HG03139 (cell line): ENCODE measurements around the gene BCOR.

ENCODE experiments used
- ATAC-seq: cut with Tn5 transposase; IDR thresholded peaks from one replicate; pipeline ENCODE4 v1.9.1; 2021; ENCODE audit not compliant: unreplicated experiment

The BCOR gene

GRCh38 chrX:40099055-40099958, 1.5 kb upstream of the BCOR start:
- no peak for ATAC-seq

DNA sequence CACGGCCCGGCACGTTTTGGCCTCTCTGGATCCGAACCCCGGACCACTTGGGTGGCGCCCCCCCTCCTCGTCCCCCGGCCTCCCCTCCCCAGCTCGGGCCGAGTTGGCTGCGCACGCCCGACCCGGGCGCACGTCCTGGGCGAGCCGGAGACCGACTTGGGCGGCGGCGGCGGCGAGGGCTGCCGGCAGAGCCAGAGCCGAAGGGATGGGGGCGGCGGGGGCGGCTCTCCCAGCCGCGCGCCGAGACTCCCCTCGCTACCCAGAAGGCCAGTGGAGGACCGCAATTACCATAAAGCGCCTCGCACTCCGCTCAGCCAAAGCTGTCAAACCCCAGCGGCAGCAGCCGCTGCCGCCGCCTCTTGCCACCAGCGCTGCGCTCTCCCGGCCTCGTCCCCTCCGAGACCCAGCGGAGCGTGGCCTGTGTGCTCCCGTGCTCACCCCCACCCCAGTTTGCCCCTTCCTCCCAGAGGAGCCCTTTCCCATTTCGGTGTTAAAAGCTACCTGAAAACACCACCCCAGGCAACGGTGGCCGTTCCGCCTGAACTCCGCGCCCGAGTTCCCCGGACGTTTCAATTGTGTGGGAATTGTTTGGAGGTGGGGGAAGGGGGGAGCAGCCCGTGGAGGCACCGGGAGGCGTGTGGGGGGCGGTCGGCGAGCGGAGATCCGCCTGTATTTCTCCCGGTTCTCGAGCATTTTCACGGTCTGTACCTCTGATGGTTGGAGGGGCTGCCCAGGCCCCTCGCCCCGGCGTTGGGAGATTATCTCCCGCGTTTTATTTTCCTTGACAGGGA, 701 bp upstream of the BCOR start:
- ATAC-seq: no peak

DNA sequence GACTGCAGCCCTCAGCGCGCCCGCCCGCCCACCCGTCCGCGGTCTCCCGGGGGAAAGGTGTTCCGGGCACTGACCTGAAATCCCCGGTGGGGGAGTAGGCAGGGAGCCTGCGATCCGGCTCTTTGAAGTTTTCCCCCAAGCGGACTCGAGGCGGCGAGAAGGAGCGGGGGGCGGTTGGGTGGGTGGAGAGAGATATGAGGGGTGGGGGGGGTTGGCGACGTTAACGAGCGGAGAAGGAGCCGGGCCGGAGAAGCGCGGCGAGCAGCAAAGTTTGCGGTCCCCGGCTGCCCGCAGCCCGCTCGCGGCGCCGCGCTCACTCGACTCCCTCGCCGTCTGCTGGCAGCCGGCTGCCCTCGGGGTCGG, 636 bp downstream of the BCOR start:
- no peak for ATAC-seq

DNA sequence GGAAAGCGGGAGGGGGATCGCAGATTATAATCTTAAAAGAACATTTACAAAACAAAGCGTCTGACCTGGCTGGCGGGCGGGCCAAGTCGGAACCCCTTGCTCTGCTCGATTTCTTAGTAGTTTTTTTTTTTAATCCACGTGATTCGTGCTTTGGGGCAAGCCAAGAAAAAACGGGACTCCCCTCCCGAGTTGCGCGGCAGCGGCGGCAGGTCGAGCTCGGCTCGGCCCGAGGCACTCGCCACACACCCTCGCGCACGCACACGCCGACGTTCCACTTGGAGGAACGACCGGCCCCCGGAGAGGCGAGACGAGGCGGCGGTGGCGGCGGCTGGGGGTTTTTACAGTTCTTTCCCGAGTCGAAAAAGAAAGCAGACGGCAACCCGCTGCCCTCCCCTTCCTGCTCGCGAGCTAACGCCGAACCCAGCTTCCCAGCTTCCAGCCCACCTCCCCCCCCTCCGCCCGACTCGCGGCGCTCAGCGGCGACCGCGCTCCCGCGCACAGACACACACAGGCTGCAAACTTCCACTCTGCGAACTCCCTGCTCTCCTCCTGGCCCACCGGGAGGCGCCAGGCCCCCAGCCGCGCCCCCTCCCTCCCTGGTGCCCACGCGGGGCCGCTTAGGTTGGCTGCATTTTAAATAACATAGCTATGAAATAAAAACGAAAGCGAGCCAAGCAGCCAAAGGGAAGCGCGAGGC, 1.2 kb downstream of the BCOR start:
- no peak for ATAC-seq

DNA sequence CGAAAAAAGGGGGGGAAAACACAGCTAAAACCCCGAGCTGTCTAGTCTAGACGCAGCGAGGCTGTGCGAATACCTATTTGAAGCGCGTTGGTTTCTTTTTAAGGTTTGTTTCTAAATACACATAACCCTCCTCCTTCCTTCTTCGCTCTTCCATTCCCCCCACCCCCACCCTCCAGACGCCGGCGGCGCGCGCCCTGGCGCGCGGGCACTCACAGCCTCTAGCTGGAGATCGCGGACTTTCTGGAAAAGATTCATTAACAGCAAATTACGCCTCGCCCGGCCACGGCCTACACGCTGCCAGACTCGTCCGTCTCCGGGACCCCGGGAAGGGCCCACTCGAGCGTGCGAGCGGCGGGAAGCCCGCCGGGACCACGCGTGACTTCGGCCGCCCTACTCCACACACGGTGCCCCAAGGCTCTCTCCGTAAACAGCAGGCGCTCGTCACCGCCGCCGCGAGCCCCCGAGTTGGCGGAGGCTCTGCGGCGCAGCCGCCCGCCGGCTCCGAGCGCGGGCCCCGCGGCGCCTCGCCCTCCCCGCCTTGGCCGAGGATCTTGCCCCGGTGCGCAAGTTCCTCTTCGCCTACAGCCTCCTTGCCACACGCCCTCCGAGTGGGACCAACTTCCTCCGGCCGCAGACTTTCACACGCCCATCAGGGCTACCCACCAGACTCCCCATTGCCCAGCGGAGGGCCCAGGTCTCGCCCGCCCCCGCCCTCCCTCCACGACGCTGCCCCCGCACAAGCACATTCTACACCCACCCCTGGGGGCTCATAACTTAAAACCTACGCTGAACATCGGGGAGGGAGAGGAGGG, 2.0 kb downstream of the BCOR start:
- ATAC-seq: no peak

- ATAC-seq: no peak
These were observed 2.7 kb downstream of the BCOR start for GRCh38 chrX:40094900-40095582.

DNA sequence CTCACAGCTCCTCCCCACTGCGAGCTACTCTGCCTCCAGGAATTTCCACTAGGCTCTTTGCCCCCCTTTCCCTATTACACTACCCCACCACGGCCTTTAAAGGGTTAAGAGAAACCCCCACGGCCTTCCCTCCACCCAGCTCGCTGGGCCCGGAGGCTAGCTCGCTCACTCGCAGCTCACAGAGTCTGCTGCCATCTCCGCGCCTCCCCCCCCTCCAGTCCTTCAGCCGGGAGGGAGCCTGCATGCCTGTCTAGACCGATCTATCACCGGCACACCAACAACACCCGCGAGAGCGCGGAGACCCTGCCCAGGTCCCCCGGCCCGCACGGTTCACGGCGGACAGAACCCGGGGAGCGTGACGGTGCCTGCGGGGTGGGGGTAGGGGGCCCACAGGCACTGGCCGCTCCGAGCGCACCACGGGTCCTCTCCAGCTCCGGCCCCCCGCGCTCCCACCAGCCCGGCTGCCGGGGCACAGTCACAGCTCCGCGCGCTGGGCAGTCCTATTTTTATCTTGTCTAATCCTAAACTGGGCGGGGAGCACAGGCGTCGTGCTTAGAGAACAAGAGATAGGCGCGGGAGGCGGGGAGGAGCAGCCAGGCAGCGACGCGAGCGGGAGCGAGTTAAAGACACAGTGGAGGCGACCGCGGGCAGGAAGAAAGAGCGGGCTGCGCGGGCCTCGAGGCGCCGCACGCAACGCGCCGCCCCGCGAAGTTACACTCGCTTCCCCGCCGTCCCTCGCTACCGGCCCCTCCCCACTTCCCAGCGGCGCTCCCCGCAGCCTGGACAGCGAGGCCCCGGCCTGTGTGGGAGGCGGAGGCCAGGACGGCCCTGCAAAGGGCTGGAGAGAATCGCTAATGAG, 3.5 kb downstream of the BCOR start:
- no peak for ATAC-seq

DNA sequence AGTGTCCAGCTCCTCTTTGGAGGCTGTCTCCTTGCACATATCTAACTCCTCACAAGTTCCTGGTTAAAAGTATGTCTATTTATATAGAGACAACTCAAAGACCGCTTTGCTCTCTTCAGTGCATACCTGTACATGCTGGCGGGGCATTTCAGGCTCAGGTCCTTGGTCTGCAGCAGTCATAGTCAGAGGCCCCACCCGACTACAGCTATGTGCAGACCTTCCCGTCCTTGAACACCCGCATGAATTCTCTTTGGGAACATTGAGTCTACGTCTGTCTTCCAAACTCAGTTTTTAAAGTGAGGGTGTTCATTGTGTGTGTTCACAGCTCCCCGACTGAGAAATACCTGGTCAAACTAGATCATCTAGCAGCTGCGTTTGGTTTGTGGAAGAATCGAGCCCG, 4.2 kb downstream of the BCOR start:
- ATAC-seq: no peak

- ATAC-seq: no peak
These were observed 4.8 kb downstream of the BCOR start for GRCh38 chrX:40092808-40093435.

- no peak for ATAC-seq
These were observed 5.9 kb downstream of the BCOR start for GRCh38 chrX:40091691-40092421.

DNA sequence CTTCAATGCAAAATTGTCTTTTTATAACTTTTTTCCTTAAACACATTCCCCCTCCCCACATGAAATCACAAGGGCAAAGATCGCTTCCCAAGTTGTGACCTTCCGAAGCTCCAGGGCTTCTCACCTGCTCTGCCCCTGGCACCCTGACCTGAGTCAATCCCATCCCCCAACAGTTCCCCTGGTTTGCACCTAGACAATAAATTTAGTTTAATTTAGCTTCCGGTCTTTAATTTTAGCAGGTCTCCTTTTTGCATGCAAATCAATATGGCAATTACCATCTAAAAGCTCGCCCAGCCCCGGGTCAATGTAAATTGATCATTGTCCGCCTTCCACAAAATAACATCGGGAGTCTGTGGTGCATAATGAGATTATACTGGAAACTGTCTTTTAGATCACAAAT, 6.8 kb downstream of the BCOR start:
- ATAC-seq: no peak

- ATAC-seq: no peak
These were observed 7.5 kb downstream of the BCOR start for GRCh38 chrX:40090050-40090804.

DNA sequence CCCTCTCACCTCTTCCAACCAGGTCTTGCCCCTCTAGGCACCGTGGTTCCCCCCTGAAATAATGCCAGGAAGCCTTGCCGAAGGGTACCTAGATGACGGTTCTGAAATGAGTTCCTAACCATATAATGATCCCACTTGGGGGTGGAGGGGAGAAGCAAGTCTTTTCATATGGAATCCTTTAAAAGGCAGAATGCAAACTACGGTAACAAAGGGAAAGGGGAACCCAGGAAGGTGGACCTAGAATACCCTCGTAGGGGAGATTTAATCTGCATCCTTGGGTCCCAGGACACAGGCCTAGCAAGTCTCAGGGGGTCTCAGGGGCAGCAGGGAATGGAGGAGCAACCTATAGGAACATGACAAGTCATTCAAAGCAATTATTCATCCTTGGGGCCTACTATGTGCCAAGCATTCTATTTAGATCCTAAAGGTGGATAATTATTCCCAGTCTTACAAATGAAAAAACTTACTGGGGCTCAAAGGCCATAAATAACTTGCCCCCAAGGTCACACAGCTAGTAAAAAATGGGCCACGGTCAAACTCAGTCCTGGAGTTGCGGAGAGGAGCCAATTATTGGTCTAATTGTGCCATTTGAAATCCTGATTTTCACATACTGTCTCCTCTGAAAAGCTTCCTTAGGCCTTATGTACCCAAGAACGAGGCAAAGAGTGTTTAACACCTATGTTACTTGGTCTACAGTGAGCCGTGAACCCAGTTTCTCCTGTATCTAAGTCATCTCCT, 8.8 kb downstream of the BCOR start:
- no peak for ATAC-seq

GRCh38 chrX:40088299-40088625, 9.5 kb downstream of the BCOR start:
- ATAC-seq: no peak

- ATAC-seq: no peak
These were observed 10.1 kb downstream of the BCOR start for GRCh38 chrX:40087425-40088298.
